SK-N-DZ (cell line): ENCODE results near the gene INO80E.

Source experiments
- DNase-seq: peaks from one replicate; pipeline ENCODE4 v3.0.0-alpha.2; 2015; ENCODE audit warnings: low spot score

Gene INO80E

DNA sequence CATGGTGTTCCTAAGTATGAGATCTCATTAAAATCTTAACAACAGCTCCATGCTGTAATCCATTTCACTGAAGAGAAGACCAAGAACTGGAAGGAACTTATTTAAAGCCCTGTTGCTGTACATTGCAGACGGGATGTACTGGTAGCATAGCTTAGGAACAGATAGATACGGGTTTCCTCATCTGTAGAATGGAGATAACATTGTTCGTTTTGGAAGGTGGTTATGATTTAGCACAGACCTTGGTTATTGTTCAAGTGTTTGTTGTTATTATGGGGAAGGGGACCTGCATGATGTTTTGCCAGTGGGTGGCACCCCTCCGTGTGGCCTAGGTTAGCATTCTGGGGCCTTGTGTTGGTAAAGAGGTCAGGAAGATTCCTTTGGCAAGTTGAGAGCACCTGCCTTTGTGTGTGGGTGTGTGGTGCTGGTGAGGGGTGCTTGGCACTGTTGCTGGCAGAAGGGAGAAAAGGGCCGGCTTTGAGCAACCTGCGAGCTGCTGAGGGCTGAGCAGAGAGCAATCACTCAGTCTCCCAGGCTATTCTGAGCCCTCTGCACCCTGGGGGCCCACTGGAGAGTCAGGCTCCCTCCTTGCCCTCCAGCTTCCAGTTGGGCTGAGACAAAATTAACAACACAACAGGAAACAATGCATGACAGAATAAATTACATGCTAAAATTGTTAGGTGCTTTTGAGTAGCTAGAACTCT lies 20.1 kb upstream of the INO80E start:
- DNase-seq, result no peak

DNA sequence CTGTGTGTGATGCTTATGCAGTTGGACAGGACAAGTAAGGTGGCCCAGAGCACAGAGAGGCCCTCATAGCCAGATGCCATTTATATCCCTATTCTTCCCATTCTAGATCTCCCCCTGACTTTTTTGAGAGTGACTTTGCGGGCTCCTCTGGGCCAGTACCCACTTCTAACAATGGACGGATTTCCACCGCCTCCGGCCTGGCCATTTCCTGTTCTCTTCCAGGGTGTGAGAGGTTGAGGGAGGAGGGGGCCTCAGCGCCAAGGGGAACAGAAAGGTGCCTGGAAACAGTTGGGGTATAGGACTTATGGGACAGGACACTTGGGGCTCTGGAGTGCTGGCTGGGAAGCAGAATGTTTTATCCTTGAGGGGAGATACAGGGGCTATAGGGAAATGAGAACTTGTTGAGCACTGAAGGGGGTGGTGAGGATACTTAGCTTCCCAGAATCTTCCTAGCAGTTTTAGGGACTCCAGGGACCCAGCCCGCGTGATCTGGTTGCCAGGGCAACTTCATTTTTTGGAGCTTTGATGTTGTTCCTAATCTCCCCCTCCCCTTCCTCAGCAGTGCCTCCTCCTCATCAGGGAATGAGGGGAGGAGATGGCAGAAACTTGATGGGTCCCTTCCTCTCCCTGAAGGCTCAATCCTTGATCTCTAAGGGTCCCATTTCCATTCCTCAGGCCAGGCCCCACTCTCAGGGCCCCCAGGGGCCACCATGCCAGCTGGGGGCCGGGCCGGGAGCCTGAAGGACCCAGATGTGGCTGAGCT lies 18.8 kb upstream of the INO80E start:
- no peak for DNase-seq

DNA sequence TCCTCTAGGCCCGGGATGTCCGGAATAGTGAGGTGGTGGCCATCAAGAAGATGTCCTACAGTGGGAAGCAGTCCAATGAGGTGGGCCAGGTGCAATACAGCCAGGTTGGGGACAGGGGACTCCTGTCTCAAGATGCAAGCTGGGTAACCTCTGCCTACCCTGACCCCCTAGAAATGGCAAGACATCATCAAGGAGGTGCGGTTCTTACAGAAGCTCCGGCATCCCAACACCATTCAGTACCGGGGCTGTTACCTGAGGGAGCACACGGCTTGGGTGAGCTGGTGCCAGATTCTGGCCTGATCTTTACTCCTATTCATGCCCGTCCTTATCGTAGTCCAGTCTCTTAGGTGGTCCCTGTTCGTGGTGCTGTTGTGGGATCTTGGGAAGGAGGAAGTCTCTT lies 18.0 kb upstream of the INO80E start:
- no peak for DNase-seq

DNA sequence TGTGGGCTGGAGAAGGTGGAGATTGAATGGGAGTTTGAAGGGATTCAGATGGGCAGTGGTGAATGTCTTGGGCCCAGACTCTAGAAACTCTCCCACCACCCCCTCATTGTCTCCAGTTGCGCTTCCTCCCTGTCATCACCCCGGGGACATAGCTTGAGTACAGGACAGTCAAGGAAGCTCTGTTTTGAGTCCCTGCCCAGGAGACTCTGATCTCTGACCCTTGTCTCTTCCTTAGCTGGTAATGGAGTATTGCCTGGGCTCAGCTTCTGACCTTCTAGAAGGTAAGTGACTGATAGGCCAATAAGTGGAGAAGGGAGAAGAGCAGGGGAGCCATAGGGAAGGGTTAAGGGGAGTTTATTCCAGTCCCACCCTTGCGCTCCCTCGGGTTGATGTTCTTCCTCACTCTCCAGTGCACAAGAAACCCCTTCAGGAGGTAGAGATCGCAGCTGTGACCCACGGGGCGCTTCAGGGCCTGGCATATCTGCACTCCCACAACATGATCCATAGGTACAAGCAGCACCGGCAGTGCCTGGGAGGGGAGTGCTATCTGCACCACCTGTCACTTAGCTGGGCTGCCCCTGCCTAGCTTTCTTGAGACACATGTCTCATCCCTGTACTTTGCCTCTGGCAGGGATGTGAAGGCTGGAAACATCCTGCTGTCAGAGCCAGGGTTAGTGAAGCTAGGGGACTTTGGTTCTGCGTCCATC lies 17.3 kb upstream of the INO80E start:
- DNase-seq, result no peak

DNA sequence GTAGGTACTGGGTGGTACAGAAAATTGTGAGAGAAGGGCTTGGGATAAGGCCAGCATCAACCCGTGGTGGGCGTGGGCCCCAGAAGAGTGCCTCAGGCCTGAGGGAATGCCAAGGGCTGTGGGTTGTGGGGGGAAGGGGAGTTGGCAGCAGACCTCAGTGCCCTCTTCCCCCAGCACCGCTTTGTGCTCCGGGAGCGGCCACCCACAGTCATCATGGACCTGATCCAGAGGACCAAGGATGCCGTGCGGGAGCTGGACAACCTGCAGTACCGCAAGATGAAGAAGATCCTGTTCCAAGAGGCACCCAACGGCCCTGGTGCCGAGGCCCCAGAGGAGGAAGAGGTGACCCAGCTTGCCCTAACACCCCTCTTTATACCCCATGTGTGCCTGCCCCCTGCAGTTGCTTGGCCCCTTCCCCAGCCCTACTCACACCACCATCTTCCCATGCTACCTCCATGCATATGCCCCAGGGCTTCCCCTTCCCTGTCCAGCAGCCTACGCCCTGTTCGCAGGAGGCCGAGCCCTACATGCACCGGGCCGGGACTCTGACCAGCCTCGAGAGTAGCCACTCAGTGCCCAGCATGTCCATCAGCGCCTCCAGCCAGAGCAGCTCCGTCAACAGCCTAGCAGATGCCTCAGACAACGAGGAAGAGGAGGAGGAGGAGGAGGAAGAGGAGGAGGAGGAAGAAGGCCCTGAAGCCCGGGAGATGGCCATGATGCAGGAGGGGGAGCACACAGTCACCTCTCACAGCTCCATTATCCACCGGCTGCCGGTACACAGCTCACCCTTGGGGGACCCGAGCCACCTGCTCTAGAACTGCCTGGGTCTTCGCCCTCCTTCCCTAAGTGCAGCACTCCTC lies 13.3 kb upstream of the INO80E start:
- DNase-seq, result no peak

DNA sequence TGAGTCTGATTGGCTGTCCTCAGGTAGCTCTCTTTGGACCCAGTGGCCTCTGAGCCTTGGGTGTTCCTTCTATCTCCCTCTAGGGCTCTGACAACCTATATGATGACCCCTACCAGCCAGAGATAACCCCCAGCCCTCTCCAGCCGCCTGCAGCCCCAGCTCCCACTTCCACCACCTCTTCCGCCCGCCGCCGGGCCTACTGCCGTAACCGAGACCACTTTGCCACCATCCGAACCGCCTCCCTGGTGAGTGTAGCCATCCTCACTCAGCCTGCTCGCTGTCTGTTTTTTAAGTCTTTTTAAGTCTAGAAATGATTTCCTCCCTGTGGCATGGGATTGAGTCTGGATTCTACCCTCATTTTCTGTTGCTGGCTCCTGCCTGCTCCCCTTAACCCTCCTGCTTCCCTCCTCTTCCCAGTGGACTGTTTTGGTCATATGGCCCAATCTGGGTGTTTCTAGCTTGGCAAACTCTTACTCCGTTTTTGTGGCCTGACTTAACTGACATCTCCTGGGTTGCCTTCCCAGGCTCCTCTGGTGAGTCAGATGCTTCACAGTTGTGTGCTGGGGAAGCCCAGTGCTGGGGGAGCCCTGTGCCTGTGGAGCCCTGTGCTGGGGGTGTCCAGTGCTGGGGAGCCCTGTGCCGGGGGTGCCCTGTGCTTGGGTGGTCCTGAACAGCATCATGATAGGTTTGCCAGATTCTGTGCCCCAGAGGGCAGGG lies 12.5 kb upstream of the INO80E start:
- DNase-seq, result no peak

DNA sequence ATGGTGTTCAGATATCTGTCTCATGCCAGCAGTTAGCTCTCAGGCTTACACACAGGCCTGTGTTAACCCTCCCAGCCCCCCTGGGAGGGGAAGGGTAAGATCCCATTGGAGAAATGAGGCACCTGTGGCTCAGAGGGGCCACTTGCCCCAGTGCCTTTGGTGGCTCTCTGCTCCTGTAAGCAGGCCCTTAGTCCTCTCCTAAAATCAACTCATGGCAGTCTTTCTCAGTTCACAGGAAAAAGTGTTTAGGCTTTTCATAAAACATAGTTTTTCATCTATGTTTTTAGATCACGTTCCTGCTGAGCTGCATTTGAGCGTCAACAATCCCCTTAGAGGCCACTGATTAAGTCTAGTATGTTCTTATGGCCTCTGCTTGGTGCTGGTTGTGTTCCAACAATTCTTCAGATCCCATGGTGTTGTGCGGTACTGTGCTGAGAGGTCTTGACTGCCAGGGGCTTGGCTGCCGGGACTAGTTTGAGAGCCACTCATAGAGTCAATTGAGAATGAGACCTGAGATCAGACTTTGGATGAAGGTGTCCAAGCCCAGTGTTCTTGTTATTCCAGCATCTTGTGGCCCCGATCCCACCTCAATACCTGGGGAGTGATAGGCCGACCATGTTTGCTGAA lies 11.8 kb upstream of the INO80E start:
- DNase-seq, result no peak

DNA sequence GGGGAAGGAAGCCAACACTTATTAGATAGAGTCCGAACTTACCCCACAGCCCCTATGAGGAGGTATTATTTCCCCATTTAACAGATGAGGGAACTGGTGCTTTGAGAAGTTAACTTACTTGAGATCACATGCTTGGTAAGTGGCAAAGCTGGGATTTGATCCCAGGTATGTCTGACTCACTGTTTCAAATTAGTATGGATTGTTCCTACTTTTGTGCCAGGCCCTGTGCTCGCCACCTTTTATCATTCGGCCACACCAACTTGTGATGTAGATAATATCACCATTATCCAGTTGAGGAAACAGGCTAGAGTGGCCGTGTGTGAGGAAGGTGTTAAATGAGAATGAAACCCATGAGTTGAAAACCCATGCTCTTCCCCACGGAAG lies 11.3 kb upstream of the INO80E start:
- DNase-seq, result no peak

DNA sequence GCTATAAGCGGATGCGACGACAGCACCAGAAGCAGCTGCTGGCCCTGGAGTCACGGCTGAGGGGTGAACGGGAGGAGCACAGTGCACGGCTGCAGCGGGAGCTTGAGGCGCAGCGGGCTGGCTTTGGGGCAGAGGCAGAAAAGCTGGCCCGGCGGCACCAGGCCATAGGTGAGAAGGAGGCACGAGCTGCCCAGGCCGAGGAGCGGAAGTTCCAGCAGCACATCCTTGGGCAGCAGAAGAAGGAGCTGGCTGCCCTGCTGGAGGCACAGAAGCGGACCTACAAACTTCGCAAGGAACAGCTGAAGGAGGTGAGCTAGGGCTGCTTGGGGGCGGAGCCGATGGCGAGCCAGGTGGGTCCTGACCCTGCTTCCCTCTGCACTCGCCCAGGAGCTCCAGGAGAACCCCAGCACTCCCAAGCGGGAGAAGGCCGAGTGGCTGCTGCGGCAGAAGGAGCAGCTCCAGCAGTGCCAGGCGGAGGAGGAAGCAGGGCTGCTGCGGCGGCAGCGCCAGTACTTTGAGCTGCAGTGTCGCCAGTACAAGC lies 10.7 kb upstream of the INO80E start:
- no peak for DNase-seq

DNA sequence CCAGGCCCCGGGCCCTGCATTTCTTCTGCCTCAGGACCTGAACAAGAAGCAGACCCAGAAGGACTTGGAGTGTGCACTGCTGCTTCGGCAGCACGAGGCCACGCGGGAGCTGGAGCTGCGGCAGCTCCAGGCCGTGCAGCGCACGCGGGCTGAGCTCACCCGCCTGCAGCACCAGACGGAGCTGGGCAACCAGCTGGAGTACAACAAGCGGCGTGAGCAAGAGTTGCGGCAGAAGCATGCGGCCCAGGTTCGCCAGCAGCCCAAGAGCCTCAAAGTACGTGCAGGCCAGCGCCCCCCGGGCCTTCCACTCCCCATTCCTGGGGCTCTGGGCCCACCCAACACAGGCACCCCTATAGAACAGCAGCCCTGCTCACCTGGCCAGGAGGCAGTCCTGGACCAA lies 9.8 kb upstream of the INO80E start:
- no peak for DNase-seq

DNA sequence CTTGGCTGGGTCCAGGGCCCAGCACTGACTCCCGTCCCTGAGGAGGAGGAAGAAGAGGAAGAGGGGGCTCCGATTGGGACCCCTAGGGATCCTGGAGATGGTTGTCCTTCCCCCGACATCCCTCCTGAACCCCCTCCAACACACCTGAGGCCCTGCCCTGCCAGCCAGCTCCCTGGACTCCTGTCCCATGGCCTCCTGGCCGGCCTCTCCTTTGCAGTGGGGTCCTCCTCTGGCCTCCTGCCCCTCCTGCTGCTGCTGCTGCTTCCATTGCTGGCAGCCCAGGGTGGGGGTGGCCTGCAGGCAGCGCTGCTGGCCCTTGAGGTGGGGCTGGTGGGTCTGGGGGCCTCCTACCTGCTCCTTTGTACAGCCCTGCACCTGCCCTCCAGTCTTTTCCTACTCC lies 9.1 kb upstream of the INO80E start:
- no peak for DNase-seq

DNA sequence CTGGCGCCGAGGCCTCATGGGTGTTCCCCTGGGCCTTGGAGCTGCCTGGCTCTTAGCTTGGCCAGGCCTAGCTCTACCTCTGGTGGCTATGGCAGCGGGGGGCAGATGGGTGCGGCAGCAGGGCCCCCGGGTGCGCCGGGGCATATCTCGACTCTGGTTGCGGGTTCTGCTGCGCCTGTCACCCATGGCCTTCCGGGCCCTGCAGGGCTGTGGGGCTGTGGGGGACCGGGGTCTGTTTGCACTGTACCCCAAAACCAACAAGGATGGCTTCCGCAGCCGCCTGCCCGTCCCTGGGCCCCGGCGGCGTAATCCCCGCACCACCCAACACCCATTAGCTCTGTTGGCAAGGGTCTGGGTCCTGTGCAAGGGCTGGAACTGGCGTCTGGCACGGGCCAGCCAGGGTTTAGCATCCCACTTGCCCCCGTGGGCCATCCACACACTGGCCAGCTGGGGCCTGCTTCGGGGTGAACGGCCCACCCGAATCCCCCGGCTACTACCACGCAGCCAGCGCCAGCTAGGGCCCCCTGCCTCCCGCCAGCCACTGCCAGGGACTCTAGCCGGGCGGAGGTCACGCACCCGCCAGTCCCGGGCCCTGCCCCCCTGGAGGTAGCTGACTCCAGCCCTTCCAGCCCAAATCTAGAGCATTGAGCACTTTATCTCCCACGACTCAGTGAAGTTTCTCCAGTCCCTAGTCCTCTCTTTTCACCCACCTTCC lies 8.5 kb upstream of the INO80E start:
- no peak for DNase-seq

DNA sequence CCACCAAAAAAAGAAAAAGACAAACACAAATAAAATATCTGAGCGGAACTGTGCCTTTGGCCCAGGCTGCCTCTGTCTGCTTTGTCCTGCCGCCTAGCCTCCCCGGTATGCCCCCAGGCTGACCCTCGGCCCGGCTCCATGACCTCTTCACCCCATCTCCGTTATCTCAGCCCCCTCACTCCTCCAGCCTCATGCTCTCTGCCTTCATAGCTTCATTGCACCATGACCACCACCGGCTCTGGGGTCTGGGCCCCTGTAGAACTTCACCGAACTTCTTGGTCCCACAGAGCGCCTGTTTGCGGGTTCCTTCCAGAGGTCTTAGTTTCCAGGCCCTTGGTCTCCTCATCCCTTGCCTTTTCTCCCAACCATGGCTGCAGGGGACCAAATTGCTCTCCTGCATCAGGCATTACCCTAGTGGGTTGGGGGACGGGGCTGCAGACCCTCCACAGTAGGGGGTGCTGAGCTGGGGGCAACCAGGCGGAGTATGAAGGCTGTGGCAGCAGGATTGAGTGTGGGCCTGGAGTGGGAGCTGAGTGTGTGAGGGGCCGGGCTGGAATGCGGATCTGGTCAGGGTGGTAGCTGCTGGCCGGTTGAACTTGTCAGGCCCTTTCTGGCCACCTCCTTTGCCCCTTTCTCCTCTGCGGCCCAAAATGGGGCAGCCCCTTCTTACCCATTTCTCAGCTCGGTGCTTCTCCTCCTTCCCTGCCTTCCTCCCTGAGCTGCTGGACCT lies 7.5 kb upstream of the INO80E start:
- no peak for DNase-seq

DNA sequence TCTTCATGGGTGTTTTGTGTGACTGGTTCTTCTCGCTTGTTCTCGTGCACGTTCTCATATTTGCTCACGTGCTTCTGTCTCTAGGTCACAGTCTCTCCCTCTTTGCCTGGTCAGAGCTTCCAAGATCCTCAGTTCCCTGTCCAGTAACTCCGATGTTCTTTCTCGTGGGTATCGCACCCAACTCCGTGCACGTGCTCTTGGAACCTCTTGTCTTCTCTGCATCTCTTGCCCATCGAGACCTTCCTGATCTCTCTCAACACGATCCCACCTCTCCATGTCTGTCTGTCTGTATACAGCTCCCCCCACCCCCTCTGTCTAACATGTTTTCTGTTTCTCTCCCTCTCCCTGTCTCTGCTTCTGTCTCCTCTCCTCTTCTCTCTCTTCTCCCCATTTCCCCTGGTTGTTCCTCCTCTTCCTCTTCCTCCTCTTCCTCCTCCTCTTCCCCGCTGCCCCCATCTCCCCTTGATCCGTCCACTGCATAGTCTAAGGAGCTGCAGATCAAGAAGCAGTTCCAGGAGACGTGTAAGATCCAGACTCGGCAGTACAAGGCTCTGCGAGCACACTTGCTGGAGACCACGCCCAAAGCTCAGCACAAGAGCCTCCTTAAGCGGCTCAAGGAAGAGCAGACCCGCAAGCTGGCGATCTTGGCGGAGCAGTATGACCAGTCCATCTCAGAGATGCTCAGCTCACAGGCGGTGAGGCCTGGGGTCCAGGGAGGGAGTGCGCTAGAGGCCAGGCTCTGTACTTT lies 6.8 kb upstream of the INO80E start:
- DNase-seq, result no peak

DNA sequence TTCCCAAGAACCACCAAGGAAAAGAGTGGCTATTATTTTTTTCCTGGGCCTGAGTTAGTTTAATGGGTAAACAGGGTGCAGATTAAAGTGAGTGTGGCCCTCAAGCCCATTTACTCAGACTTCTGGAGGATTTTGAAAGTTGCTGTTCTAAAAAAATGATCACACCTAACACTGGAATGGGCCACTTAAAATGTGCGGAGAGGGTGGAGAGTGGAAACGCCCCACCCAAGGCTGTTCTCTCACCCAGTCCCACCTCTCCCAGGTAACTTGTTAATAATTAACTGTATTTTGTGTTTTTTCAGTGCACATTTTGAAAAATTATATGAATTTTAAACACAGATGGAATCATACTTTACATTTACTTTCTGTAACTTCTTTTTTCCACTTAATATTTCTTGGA lies 6.0 kb upstream of the INO80E start:
- DNase-seq, result no peak

DNA sequence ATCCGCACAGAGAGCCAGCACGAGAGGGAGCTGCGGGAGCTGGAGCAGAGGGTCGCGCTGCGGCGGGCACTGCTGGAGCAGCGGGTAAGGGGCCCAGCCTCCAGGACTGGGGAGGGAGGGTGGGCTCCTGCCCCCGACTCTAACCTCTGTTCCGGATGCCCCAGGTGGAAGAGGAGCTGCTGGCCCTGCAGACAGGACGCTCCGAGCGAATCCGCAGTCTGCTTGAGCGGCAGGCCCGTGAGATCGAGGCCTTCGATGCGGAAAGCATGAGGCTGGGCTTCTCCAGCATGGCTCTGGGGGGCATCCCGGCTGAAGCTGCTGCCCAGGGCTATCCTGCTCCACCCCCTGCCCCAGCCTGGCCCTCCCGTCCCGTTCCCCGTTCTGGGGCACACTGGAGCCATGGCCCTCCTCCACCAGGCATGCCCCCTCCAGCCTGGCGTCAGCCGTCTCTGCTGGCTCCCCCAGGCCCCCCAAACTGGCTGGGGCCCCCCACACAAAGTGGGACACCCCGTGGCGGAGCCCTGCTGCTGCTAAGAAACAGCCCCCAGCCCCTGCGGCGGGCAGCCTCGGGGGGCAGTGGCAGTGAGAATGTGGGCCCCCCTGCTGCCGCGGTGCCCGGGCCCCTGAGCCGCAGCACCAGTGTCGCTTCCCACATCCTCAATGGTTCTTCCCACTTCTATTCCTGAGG lies 5.0 kb upstream of the INO80E start:
- DNase-seq, result no peak

DNA sequence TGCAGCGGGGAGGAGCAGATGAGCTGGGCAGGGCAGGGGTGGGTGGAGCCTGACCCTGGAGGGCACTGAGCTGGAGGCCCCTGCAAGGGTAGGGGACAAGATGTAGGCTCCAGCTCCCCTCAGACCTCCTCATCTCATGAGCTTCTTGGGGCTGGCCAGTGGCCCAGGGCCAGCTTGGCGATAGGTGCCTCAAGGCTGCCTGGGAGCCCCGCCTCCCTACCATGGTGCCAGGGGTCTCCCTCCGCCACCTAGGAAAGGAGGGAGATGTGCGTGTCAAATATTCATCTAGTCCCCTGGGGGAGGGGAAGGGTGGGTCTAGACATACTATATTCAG lies 4.5 kb upstream of the INO80E start:
- DNase-seq, result no peak
